Gastrocnemius medialis (tissue), 4 donors: ENCODE results near the gene LEAP2. TPM values are rescaled to one million over a fixed set of nuclear protein-coding genes. Genes with fewer than 3 reads are reported as not detected.

Experiments
- ATAC-seq, 2 donors: fragments of 150-250 bp; one replicate each; pipeline ENCODE4 v1.9.1; 2016
- DNase-seq, 2 donors: peaks; one replicate each; pipeline ENCODE4 v3.0.0-alpha.2; 2019
- H3K27ac ChIP-seq, 4 donors: fragments of 200-600 bp; sonication (generic); 1 replicate in 1 of 4; 2 replicates in 3 of 4; pipeline ENCODE4 v1.5.1; 2016 to 2018; ENCODE audit warnings: mild to moderate bottlenecking in 2 of 4, moderate library complexity in 1 of 4
- H3K27me3 ChIP-seq, 3 donors: fragments of 200-600 bp; sonication (generic) in 2 of 3; 1 replicate in 1 of 3; 2 replicates in 2 of 3; pipeline versions ENCODE4 v1.5.1 to v1.6.0; 2016 to 2019; ENCODE audit warnings: mild to moderate bottlenecking in 1 of 3, moderate library complexity in 1 of 3
- H3K36me3 ChIP-seq, 2 donors: fragments of 200-600 bp; sonication (generic) in 1 of 2; one replicate each; pipeline ENCODE4 v1.5.1; 2017 to 2018
- H3K4me1 ChIP-seq, 2 donors: fragments of 200-600 bp; sonication (generic) in 1 of 2; one replicate each; pipeline ENCODE4 v1.5.1; 2016 to 2017; ENCODE audit warnings: mild to moderate bottlenecking in 2 of 2
- H3K4me3 ChIP-seq, 4 donors: fragments of 200-600 bp; sonication (generic) in 3 of 4; 1 replicate in 1 of 4; 2 replicates in 3 of 4; pipeline ENCODE4 v1.5.1; 2016 to 2019; ENCODE audit warnings: mild to moderate bottlenecking in 2 of 4
- H3K9me3 ChIP-seq, 3 donors: fragments of 200-600 bp; sonication (generic) in 2 of 3; 1 replicate in 1 of 3; 2 replicates in 2 of 3; pipeline ENCODE4 v1.5.1; 2016 to 2019
- POLR2A ChIP-seq, 2 donors: fragments of 450-650 bp; IDR thresholded peaks; one replicate each; pipeline ENCODE4 v1.6.1; 2017; ENCODE audit warnings: antibody characterized with exemption in 2 of 2, mild to moderate bottlenecking in 2 of 2, moderate library complexity in 2 of 2
- in situ Hi-C, 4 donors: fragments of 200-750 bp; cut with MboI; loops; one replicate each; pipeline versions ENCODE4 v1.15.0 to v1.8.0; 2017; ENCODE audit warnings: low sequenced_read_pairs in 4 of 4
- intact Hi-C: fragments of 100-400 bp; cut with DNase I; formaldehyde crosslinking; loops from one replicate; pipeline ENCODE4 v1.15.1; 2023; ENCODE audit warnings: low total_unique reads
- total RNA-seq, 4 donors: library from RNA; depleted of rRNA; stranded (reverse); fragments of >200 nt; gene quantifications; one replicate each; pipeline versions ENCODE4 v1.1.0 to v1.2.3, GENCODE V29; 2016
- TF ChIP-seq, protein P1 (sequence below), 5 experiments: fragments of 450-650 bp in 3 of 5; fragments of 200-600 bp in 2 of 5; sonication (generic) in 2 of 5; IDR thresholded peaks in 4 of 5; conservative IDR thresholded peaks in 1 of 5; 1 replicate in 4 of 5; 2 replicates in 1 of 5; pipeline ENCODE4 v1.5.1; 2016 to 2019; ENCODE audit warnings: antibody characterized with exemption in 5 of 5, mild to moderate bottlenecking in 3 of 5, moderate library complexity in 3 of 5

The LEAP2 gene
- total RNA-seq, 4 donors from 2014 or later, result 0.52 to 3.3 (median 0.88) TPM

DNA sequence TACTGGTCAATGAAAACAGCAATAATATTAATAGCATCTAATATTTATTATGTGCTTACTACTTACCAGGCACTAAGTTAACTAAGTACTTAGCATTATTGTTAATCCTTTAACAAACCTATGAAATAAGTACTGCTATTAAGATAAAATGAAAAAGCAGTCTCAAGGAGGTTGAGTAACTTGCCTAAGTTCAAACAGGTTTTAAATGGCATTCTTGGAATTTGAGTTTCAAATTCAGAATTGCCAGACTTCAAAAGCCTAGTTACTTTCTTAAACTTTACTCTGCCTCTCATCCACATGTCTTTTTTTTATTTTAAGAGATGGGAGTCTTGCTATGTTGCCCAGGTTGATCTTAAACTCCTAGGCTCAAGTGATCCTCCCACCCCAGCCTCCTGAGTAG, 16.0 kb downstream of the LEAP2 start:
- intact Hi-C loops, result no loop called here
- DNase-seq (no peak), ATAC-seq (no peak)
- Histone ChIP-seq H3K27me3 (no peaks in the 10 kb centered on the region), H3K9me3 (no peaks in the 10 kb centered on the region), H3K4me1 (no peaks in the 10 kb centered on the region), H3K36me3 (peaks cover 0 to 96% of the 10 kb centered on the region in 2 donors), H3K27ac (no peak overlapping the region), H3K4me3 (no peak overlapping the region)
- TF ChIP-seq, protein P1, sequence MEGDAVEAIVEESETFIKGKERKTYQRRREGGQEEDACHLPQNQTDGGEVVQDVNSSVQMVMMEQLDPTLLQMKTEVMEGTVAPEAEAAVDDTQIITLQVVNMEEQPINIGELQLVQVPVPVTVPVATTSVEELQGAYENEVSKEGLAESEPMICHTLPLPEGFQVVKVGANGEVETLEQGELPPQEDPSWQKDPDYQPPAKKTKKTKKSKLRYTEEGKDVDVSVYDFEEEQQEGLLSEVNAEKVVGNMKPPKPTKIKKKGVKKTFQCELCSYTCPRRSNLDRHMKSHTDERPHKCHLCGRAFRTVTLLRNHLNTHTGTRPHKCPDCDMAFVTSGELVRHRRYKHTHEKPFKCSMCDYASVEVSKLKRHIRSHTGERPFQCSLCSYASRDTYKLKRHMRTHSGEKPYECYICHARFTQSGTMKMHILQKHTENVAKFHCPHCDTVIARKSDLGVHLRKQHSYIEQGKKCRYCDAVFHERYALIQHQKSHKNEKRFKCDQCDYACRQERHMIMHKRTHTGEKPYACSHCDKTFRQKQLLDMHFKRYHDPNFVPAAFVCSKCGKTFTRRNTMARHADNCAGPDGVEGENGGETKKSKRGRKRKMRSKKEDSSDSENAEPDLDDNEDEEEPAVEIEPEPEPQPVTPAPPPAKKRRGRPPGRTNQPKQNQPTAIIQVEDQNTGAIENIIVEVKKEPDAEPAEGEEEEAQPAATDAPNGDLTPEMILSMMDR (IDR thresholded peaks at IDR 0.05 in 4 of 5, conservative IDR thresholded peaks at IDR 0.05 in 1 of 5), result no peak
- no peak for TF ChIP-seq POLR2A (IDR thresholded peaks at IDR 0.05)
- in situ Hi-C loops, result no loop called here

DNA sequence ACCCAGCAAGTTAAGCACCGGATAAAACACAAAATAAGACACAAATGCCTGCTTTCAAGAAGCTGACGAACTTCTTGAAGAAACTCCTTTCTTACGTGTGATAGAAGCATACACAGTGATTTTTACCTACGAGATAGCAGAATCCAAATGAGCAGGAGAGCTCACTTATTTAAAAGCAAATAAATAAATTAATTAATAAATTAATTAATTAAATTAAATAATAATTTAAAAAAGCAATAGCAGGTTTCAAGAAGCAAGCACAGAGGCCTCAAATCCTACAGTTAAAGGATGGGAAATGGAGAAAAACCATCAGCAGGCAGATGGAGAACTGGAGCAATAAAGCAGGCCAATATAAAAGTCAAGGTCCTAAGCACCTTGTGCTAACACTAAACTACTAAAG, 17.3 kb downstream of the LEAP2 start:
- Histone ChIP-seq H3K9me3 (no peaks in the 10 kb centered on the region), H3K27me3 (no peaks in the 10 kb centered on the region), H3K27ac (no peak overlapping the region), H3K36me3 (peaks cover 0 to 98% of the 10 kb centered on the region in 2 donors), H3K4me3 (no peak overlapping the region), H3K4me1 (peaks cover 3 to 4% of the 10 kb centered on the region in 2 donors)
- TF ChIP-seq POLR2A (IDR thresholded peaks at IDR 0.05), result no peak
- TF ChIP-seq, protein P1 (IDR thresholded peaks at IDR 0.05 in 4 of 5, conservative IDR thresholded peaks at IDR 0.05 in 1 of 5), result no peak
- ATAC-seq (no peak), DNase-seq (no peak)
- in situ Hi-C loops (no loop called here), intact Hi-C loops (no loop called here)

DNA sequence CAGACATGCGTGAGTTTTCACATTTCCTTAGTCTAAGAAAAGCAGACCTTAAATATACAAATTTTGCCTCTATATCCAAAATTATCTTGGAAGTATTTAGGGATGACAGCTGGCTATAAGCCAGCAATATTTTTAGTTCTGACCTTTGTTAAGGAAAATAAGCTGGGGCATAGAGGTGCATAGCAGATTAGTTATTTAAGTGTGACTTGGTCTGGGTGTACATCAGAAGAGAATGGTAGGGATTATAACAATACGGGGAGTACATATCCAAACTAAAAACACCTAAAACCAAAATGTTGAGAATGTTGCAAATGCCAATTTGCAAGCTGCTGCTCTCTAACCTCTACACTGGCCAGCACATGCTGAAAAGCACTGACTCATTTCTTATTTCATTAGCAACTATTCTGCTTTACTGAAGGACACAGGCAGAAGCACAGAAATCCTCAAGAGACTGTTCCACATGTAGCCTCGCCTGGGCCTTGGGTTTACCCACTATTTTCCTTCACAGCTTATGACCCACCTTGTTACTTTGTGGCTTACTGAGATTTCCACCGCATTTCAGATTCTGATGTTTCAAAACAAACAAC, 22.3 kb downstream of the LEAP2 start:
- Histone ChIP-seq H3K4me3 (no peak overlapping the region), H3K27ac (peak overlapping the region in 1 of 4 donors; percentile 36), H3K4me1 (peaks cover 8% of the 10 kb centered on the region in 2 donors), H3K27me3 (no peaks in the 10 kb centered on the region), H3K9me3 (no peaks in the 10 kb centered on the region), H3K36me3 (peaks cover 0 to 81% of the 10 kb centered on the region in 2 donors)
- no peak for DNase-seq
- ATAC-seq, result peak in 1 of 2 donors; percentile 30
- TF ChIP-seq, protein P1 (IDR thresholded peaks at IDR 0.05 in 4 of 5, conservative IDR thresholded peaks at IDR 0.05 in 1 of 5), result no peak
- no peak for TF ChIP-seq POLR2A (IDR thresholded peaks at IDR 0.05)
- in situ Hi-C loops (no loop called here), intact Hi-C loops (no loop called here)

DNA sequence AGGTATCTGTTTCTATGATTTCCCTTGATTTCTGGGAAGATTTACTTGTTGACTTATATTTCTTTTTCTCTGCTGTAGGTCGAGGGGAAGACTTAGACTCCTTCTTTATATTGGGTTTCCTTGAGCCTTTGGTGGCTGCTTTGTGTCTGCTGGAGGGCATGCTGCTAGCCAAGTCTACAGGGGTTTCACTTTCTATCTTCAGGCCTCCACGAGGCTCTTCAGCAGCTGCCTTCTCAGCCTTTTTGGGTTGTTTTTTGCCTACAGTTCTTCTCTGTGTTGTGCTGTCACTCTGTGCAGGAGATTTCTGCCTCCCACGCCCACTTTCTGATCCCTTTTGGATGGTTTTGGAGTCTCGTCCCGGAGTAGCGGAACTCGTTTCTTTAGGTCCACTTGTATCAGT, 23.2 kb downstream of the LEAP2 start:
- in situ Hi-C loops (no loop called here), intact Hi-C loops (no loop called here)
- DNase-seq (no peak), ATAC-seq (no peak)
- no peak for TF ChIP-seq POLR2A (IDR thresholded peaks at IDR 0.05)
- TF ChIP-seq, protein P1 (IDR thresholded peaks at IDR 0.05 in 4 of 5, conservative IDR thresholded peaks at IDR 0.05 in 1 of 5), result no peak
- Histone ChIP-seq H3K27me3 (no peaks in the 10 kb centered on the region), H3K4me3 (no peak overlapping the region), H3K9me3 (no peaks in the 10 kb centered on the region), H3K27ac (no peak overlapping the region), H3K36me3 (peaks cover 0 to 72% of the 10 kb centered on the region in 2 donors), H3K4me1 (peaks cover 8% of the 10 kb centered on the region in 2 donors)

DNA sequence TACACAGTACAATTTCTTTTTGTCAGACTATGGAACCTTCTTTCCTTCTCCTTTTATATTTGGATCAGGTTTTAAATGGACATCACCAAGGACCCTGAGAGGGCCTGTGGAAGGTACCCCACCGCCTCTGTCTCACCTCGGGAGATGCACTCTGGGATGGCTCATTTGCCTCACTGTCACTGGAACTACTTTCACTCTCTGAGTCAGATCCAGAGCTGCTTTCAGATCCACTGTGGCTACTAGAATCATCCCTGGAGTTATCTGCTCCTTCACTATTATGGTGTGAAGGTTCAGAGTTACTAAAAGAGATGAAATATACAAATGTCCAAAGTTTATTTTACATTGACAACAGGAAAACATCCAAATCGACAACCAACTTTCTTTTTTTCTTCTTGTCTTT, 24.6 kb downstream of the LEAP2 start:
- H3K4me3 ChIP-seq, result no peak overlapping the region
- H3K36me3 ChIP-seq, result peaks cover 0 to 71% of the 10 kb centered on the region in 2 donors
- peaks cover 8% of the 10 kb centered on the region in 2 donors for H3K4me1 ChIP-seq
- intact Hi-C loops (no loop called here), in situ Hi-C loops (no loop called here)
- DNase-seq (no peak), ATAC-seq (no peak)
- TF ChIP-seq, protein P1 (IDR thresholded peaks at IDR 0.05 in 4 of 5, conservative IDR thresholded peaks at IDR 0.05 in 1 of 5), result no peak
- no peak for TF ChIP-seq POLR2A (IDR thresholded peaks at IDR 0.05)
- no peak overlapping the region for H3K27ac ChIP-seq
- no peaks in the 10 kb centered on the region for H3K9me3 ChIP-seq
- no peaks in the 10 kb centered on the region for H3K27me3 ChIP-seq
